Skeletal muscle cell (primary cell): Measurements from ENCODE around the gene CNOT6L.
A peak's percentile ranks its signal among the peaks of the same experiment; 100 is the strongest.
"Not testable (repeated sequence)": the region's sequence is repeated elsewhere in the genome, so short reads cannot be mapped to it uniquely, and the experiment has no call there.

ENCODE experiments used
- DNase-seq: peaks from one replicate; pipeline ENCODE4 v3.0.0-alpha.2; 2010; ENCODE audit warnings: low read depth
- H3K4me3 ChIP-seq: 2 replicates; pipeline ENCODE4 v1.5.1; 2011; ENCODE audit warnings: low read depth, mild to moderate bottlenecking, control low read depth, low read length, moderate library complexity

Gene CNOT6L

DNA sequence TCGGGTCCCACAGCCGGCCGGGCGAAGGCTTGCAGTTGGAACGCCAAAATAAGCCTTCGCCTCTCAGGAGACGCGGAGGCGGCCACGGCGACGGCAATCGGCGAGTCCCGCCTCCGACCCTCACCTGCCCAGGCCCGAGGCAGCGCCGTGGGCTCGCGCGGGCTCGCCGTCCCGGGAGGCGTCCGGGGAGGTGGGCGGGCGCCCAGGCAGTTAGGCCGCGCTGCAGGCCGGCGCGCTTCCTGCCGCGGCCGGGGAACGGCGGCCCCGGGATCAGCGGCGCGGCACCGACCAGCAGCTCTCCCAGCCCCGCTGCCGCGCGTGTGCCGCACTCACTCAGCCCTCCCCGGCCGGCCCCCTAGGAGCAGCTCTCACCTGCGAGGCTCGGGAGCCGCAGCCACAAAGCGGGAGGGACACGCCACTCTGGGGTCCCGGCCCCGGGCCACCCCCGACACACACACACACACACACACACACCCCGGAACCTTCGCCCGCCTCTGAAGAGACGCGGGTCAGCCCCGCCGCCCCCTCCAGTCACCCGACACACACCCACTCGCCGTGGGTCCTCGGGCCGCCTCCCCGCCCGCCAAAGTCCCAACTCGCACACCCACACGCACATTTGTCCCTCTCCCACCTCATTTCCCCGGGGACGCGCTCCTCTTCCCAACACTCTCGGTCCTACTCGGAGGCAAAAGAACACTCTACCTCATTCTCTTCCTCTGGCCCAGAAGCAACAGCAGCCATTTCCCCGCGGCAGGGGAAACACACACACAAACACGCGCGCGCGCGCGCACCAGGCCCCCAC is at the start of gene CNOT6L:
Gene CNOT6L, minus strand, starts transcription at position 767 of the 802 bp plus-strand sequence. Its CDS starts 60 bp downstream, at position 707.
- H3K4me3 ChIP-seq = peak within 1 kb of the TSS; percentile 88
- DNase-seq = peak; percentile 57

DNA sequence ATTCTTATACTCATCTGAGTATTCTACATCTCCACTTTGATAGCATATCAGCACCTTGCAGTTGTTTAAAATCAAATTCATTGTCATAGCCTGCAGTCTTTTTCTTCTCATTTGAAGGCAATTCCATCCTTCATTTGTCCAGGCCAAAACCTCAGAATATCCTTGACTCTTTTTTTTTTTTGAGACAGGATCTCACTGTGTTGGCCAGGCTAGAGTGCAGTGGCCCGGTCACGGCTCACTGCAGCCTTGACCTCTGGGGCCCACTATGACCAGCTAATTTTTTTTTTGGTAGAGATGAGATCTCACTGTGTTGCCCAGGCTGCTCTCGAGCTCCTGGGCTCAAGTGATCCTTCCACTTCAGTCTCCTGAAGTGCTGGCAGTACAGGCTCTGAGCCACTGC is 46.1 kb upstream of the CNOT6L start:
- DNase-seq = no peak
- no peak overlapping the region for H3K4me3 ChIP-seq

DNA sequence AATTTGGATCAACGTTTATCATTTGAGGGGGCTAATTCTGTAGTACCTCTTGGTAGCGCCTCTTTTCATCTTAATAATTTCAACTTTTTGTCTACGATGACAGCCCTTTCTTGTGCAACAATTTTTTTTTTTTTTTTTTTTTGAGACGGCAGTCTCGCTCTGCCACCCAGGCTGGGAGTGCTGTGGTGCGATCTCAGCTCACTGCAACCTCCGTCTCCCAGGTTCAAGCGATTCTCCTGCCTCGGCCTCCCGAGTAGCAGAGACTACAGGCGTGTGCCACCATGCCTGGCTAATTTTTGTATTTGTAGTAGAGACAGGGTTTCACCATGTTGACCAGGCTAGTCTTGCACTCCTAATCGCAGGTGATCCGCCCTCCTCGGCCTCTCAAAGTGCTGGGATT is 44.2 kb upstream of the CNOT6L start:
- peak overlapping the region; percentile 94 for H3K4me3 ChIP-seq
- not testable (repeated sequence) for DNase-seq

DNA sequence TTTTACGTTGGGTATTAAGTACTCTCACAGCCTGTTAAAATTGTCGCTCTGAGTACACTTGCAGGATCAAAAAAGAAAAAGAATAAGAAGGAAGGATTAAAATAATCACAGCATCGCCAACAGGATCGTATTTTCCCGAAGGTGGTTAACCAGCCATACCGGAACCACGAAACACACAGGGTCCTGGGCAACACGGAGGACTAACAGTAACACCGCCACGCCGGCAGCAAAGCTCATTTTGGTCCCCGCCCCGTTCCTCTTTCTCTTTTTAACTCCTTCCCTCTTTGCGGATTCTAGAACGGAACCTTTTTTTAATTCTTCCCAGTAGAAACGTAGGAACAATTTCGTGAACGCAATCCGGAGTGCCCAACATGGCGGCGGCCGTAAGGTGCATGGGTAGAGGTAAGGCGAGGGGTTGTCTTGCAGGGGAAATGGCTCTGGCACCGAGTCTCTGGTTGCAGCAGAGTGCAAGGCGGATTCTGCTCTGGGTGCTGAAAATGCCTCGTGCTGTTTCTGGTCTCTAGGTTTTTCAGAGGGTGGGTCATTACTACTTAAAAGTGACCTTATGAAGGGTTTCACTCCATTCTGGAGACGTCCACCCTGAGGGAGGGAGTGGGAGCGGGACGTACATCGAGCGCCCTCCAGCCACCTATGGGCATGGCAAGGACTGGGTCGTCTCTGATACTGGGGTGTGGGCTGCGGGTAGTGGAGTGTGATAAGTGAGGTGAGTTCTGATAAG is 43.5 kb upstream of the CNOT6L start, which contains the start of gene MRPL1:
Gene MRPL1, plus strand, starts transcription at position 353 of the 739 bp plus-strand sequence. Its CDS starts 19 bp downstream, at position 372.
- H3K4me3 ChIP-seq = peak within 1 kb of the TSS; percentile 94
- peak; percentile 85 for DNase-seq

DNA sequence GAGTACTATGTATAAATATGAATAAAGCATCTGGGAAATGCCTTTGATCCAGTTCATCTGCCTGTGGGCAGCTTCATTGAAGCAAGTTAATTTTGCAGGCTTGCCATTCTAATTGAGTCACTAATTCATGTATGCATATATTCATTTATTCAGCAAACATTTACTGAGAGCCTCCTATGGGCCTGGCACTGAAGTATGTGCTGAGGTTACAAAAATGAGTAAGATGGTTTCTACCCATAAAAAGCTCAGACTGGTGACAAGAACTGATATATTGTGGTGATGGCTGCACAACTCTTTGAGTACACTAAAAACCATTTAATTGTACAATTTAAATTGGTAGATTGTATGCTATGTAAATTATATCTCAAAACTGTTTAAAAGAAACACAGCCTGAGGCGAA is 42.3 kb upstream of the CNOT6L start:
- no peak for DNase-seq
- H3K4me3 ChIP-seq = peak overlapping the region; percentile 94

- H3K4me3 ChIP-seq = no peak overlapping the region
- DNase-seq = no peak
These were observed 40.1 kb upstream of the CNOT6L start for GRCh38 chr4:77859256-77859655.

GRCh38 chr4:77856152-77856551 is 37.0 kb upstream of the CNOT6L start:
- H3K4me3 ChIP-seq = no peak overlapping the region
- no peak for DNase-seq

- DNase-seq = no peak
These were observed 35.4 kb upstream of the CNOT6L start for GRCh38 chr4:77854431-77855111.

DNA sequence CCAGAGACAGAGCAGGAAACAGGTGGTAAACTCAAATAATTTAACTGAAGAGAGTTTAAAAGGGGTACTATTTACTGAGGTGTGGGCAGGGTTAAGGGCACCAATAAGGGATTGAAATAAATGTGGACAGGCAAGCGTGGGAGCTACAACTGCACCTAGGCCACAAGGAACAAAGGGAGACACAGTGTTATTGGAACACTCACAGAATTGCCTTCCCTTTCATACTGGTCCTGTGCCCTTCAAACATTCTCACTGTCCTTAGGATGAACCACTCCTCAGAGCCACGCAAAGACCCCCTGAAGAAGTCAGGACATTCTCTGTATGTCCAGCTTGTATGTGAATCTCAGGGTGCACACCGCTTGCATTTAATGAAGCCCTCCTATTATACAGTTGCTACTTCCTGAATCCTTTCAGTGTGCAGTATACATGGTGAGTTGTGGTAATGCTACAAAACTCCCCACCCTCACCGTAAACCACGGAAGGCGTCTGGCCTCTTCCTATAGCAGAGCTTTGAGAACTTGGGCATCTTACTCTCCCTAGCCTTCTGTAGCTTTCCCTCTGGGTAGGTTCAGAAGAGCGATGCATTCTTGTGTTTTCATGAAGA is 33.8 kb upstream of the CNOT6L start:
- DNase-seq = no peak
- H3K4me3 ChIP-seq = no peak overlapping the region

More at GRCh38 chr4:77854431-77855111, 35.4 kb upstream of the CNOT6L start:
- no peak overlapping the region for H3K4me3 ChIP-seq

GRCh38 chr4:77849278-77849965 is 30.3 kb upstream of the CNOT6L start:
- no peak overlapping the region for H3K4me3 ChIP-seq
- no peak for DNase-seq

- H3K4me3 ChIP-seq = no peak overlapping the region
- no peak for DNase-seq
These were observed 29.3 kb upstream of the CNOT6L start for GRCh38 chr4:77848508-77848907.

DNA sequence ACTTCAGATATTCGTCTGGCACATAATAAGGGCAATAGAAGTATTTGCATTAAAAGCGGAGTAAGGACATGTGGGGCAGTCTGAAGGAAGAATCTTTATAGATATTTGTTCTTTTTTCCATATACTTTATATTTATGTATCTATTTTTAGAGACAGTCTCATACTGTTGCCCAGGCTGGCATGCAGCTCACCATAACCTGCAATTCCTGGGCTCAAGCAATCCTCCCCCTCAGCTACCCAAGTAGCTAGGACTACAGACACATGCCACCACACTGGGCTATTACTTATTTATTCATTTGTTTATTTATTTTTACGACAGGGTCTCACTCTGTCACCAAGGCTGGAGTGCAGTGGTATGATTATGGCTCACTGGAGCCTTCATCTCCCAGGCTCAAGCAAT is 26.8 kb upstream of the CNOT6L start:
- DNase-seq = no peak

DNA sequence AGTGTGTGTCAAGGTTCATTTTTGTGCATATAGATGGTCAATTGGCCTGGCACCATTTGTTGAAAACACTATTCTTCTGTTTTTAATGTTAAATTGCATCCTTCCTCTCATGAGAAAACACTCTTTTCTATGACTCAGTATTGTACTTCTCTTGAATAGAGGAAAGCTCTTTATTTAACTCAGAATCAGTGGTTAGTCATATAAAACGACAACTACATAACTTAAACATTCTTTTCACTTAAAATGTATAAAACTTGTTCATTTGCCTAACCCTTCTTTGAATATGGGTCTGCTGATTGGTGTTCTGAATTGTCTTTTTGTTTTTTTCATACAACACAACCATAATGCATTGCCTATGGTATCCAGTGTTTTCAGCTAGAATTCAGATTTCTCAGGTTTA is 26.2 kb upstream of the CNOT6L start:
- H3K4me3 ChIP-seq = no peak overlapping the region
- DNase-seq = no peak

More for the DNA sequence above, 26.8 kb upstream of the CNOT6L start:
- no peak overlapping the region for H3K4me3 ChIP-seq

GRCh38 chr4:77844363-77844762 is 25.2 kb upstream of the CNOT6L start:
- DNase-seq = no peak
- no peak overlapping the region for H3K4me3 ChIP-seq

DNA sequence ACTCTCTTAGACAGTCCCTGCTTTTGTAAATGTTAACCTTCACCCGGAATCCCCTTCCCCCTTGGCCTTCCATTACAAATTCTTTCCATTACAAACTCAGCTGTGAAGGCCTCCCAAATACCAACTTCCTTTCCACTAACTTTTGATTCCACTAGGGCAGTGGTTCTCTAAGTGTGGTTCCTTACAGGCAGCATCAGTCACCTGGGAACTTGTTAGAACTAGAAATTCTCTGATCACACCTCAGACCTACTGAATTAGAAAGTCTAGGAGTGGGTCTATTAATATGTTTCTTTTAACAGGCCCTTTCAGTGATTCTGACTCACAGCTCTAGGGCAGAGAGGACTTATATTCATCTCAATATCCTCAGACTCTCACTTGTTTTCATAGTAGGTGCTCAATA is 24.5 kb upstream of the CNOT6L start:
- no peak for DNase-seq
- no peak overlapping the region for H3K4me3 ChIP-seq

DNA sequence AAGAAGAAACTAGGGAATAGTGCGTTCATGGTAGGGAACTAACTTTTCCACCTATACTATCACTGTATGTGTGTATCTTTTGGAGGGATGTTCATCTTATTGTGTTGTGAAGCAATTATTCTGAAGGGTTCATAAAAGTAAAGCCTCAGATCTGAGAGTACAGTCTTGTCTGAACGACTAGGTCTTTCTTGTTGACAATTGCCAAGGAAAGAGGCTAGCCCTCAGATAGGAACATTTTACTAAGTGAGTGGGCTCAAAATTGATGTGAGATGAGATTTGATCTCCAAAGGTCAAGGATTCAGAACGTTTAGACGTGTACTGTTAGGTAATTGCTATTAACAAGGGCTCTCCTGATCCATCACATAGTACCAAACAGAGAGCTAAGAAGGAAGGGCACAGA is 15.2 kb upstream of the CNOT6L start:
- no peak overlapping the region for H3K4me3 ChIP-seq
- DNase-seq = no peak

GRCh38 chr4:77833126-77833724 is 14.1 kb upstream of the CNOT6L start:
- no peak for DNase-seq

GRCh38 chr4:77827343-77827742 is 8.2 kb upstream of the CNOT6L start:
- no peak for DNase-seq
- H3K4me3 ChIP-seq = no peak overlapping the region

More at GRCh38 chr4:77833126-77833724, 14.1 kb upstream of the CNOT6L start:
- H3K4me3 ChIP-seq = no peak overlapping the region

DNA sequence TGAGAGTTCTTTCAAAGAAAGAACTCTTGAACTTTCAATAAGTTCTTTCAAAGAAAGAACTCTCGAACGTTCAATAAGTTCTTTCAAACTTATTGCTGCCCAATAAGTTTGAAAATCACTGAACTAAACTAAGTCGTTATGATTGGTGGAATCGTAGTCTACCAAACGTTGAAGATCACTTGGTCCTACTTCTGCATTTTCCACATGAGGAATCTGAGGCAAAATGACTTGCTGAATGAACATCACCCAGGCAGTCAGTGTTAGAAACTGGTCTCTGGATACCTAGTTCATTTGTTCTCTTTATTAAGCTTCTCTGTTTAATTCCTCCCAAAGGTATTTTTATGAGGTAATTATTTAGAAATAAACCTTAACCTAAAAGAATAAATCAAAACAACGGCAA is 7.1 kb upstream of the CNOT6L start:
- no peak for DNase-seq
- no peak overlapping the region for H3K4me3 ChIP-seq
